Neuron (in vitro differentiated cells): ENCODE results near the gene CLDN7.

Source experiments
- H2AFZ ChIP-seq: one replicate; pipeline ENCODE4 v1.6.1; 2013; ENCODE audit warnings: low read depth, mild to moderate bottlenecking, inconsistent platforms, low read length, moderate library complexity
- H3K27me3 ChIP-seq: one replicate; pipeline ENCODE4 v1.6.1; 2013; ENCODE audit warnings: low read length; ENCODE audit not compliant: insufficient read depth
- H3K36me3 ChIP-seq: one replicate; pipeline ENCODE4 v1.6.1; 2013; ENCODE audit warnings: low read length; ENCODE audit not compliant: insufficient read depth
- H3K4me1 ChIP-seq: one replicate; pipeline ENCODE4 v1.6.1; 2013; ENCODE audit warnings: low read length; ENCODE audit not compliant: insufficient read depth
- H3K4me3 ChIP-seq: 2 replicates; pipeline ENCODE4 v1.5.1; 2013; ENCODE audit warnings: mild to moderate bottlenecking, low read length, moderate library complexity
- H3K9me3 ChIP-seq: one replicate; pipeline ENCODE4 v1.6.1; 2013; ENCODE audit warnings: low read length

The CLDN7 gene

GRCh38 chr17:7293816-7294613 lies 31.7 kb upstream of the CLDN7 start:
- peaks cover 41% of the 10 kb centered on the region for H3K27me3 ChIP-seq
- H3K4me1 ChIP-seq = peaks cover 18% of the 10 kb centered on the region
- H2AFZ ChIP-seq = peak overlapping the region; percentile 3
- no peaks in the 10 kb centered on the region for H3K36me3 ChIP-seq
- no peaks in the 10 kb centered on the region for H3K9me3 ChIP-seq
- peak overlapping the region; percentile 4 for H3K4me3 ChIP-seq

- peaks cover 18% of the 10 kb centered on the region for H3K4me1 ChIP-seq
- no peaks in the 10 kb centered on the region for H3K9me3 ChIP-seq
- no peaks in the 10 kb centered on the region for H3K36me3 ChIP-seq
- no peak overlapping the region for H3K4me3 ChIP-seq
- no peak overlapping the region for H2AFZ ChIP-seq
- H3K27me3 ChIP-seq = peaks cover 41% of the 10 kb centered on the region
Measured at GRCh38 chr17:7293159-7293558, 30.9 kb upstream of the CLDN7 start.

GRCh38 chr17:7292729-7293128 lies 30.5 kb upstream of the CLDN7 start:
- peaks cover 41% of the 10 kb centered on the region for H3K27me3 ChIP-seq
- no peaks in the 10 kb centered on the region for H3K36me3 ChIP-seq
- H3K4me3 ChIP-seq = no peak overlapping the region
- H3K4me1 ChIP-seq = peaks cover 18% of the 10 kb centered on the region
- H3K9me3 ChIP-seq = no peaks in the 10 kb centered on the region
- H2AFZ ChIP-seq = no peak overlapping the region

GRCh38 chr17:7292194-7292593 lies 29.9 kb upstream of the CLDN7 start:
- H3K27me3 ChIP-seq = peaks cover 41% of the 10 kb centered on the region
- H3K9me3 ChIP-seq = no peaks in the 10 kb centered on the region

GRCh38 chr17:7290685-7291084 lies 28.4 kb upstream of the CLDN7 start:
- Histone ChIP-seq H3K27me3 (peaks cover 33% of the 10 kb centered on the region), H3K36me3 (no peaks in the 10 kb centered on the region), H2AFZ (no peak overlapping the region), H3K4me1 (peaks cover 12% of the 10 kb centered on the region), H3K9me3 (no peaks in the 10 kb centered on the region), H3K4me3 (no peak overlapping the region)

More at GRCh38 chr17:7292194-7292593, 29.9 kb upstream of the CLDN7 start:
- Histone ChIP-seq H3K4me3 (no peak overlapping the region), H3K36me3 (no peaks in the 10 kb centered on the region), H2AFZ (no peak overlapping the region), H3K4me1 (peaks cover 18% of the 10 kb centered on the region)

- H3K4me3 ChIP-seq = no peak overlapping the region
- H3K27me3 ChIP-seq = peaks cover 29% of the 10 kb centered on the region
- H3K9me3 ChIP-seq = no peaks in the 10 kb centered on the region
- peaks cover 12% of the 10 kb centered on the region for H3K4me1 ChIP-seq
- H2AFZ ChIP-seq = no peak overlapping the region
- H3K36me3 ChIP-seq = no peaks in the 10 kb centered on the region
Measured at GRCh38 chr17:7290166-7290565, 27.9 kb upstream of the CLDN7 start.

GRCh38 chr17:7289256-7290032 lies 27.2 kb upstream of the CLDN7 start:
- no peak overlapping the region for H2AFZ ChIP-seq
- H3K27me3 ChIP-seq = peaks cover 25% of the 10 kb centered on the region
- no peaks in the 10 kb centered on the region for H3K9me3 ChIP-seq
- H3K4me1 ChIP-seq = peaks cover 9% of the 10 kb centered on the region
- H3K4me3 ChIP-seq = no peak overlapping the region
- H3K36me3 ChIP-seq = no peaks in the 10 kb centered on the region

- Histone ChIP-seq H3K9me3 (no peaks in the 10 kb centered on the region), H2AFZ (no peak overlapping the region), H3K27me3 (no peaks in the 10 kb centered on the region), H3K4me3 (no peak overlapping the region), H3K36me3 (no peaks in the 10 kb centered on the region), H3K4me1 (peaks cover 11% of the 10 kb centered on the region)
Measured at GRCh38 chr17:7285679-7286078, 23.4 kb upstream of the CLDN7 start.

GRCh38 chr17:7284911-7285310 lies 22.6 kb upstream of the CLDN7 start:
- Histone ChIP-seq H3K9me3 (no peaks in the 10 kb centered on the region), H3K27me3 (no peaks in the 10 kb centered on the region), H3K36me3 (no peaks in the 10 kb centered on the region), H3K4me1 (peaks cover 14% of the 10 kb centered on the region), H2AFZ (no peak overlapping the region), H3K4me3 (no peak overlapping the region)

- no peaks in the 10 kb centered on the region for H3K36me3 ChIP-seq
- H3K27me3 ChIP-seq = no peaks in the 10 kb centered on the region
- H3K9me3 ChIP-seq = no peaks in the 10 kb centered on the region
- H3K4me3 ChIP-seq = no peak overlapping the region
- H3K4me1 ChIP-seq = peaks cover 14% of the 10 kb centered on the region
- H2AFZ ChIP-seq = no peak overlapping the region
Measured at GRCh38 chr17:7283471-7284216, 21.4 kb upstream of the CLDN7 start.

GRCh38 chr17:7282752-7283321 lies 20.6 kb upstream of the CLDN7 start:
- peak overlapping the region; percentile 59 for H3K4me3 ChIP-seq
- no peaks in the 10 kb centered on the region for H3K9me3 ChIP-seq
- H3K4me1 ChIP-seq = peaks cover 14% of the 10 kb centered on the region
- no peaks in the 10 kb centered on the region for H3K36me3 ChIP-seq
- H2AFZ ChIP-seq = no peak overlapping the region
- no peaks in the 10 kb centered on the region for H3K27me3 ChIP-seq

- no peaks in the 10 kb centered on the region for H3K9me3 ChIP-seq
- H3K4me3 ChIP-seq = peak overlapping the region; percentile 59
- peaks cover 14% of the 10 kb centered on the region for H3K4me1 ChIP-seq
- no peaks in the 10 kb centered on the region for H3K36me3 ChIP-seq
- peak overlapping the region; percentile 31 for H2AFZ ChIP-seq
- no peaks in the 10 kb centered on the region for H3K27me3 ChIP-seq
Measured at GRCh38 chr17:7281953-7282751, 19.9 kb upstream of the CLDN7 start.
